Measurements from ENCODE around the gene RELL2. TPM values are rescaled to one million over a fixed set of nuclear protein-coding genes. Genes with fewer than 3 reads are reported as not detected.

RELL2 gene
- total and polyA plus RNA-seq, 11 donors = 0.25 to 2.7 (median 0.72) TPM

DNA sequence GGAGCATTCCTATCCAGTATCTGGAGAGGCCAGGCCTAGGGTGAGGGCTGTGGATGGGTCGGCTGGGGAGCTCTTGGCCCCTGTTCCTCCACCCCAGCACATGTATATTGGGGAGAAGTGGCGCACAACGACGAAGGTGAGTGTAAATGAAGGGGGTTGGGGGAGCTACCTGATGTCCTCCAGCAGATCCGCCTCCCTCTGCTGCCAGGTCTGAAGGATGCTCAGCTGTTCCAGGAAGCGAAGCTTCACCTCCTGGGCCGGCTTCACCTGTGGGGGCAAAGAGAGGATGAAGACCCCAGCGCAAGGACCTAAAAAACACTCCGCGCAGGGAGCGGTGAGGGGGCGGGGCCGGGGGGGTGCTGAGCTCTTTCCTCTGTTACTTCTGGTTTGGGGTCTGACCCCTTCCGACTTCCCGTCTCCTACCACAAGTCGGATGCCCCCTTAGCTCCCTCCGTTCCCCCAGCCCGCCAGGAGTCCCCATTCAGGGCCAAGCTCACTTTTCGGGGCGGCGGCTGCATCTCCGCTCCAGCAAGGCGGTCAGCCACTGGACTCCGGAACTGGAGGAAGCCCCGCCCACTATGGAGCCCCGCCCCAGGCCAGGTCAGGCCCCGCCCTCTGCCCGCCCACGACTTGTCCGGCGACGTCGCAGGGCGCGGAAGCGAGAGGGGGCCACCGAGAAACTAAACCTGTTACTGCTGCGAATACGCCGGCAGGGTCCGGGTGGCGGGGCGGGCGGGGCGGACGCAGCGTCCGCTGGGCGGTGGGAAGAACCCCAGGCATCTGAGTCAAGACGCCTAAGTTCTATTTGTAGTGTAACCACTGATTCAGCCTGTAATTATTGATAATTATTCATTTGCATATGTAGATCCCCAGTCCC lies 14.3 kb downstream of the RELL2 start, which contains the start of gene FCHSD1:
Gene FCHSD1, minus strand, starts transcription at position 568 of the 877 bp plus-strand sequence. Its CDS starts 50 bp downstream, at position 518.
- peak; percentile 83 to 96 (median 92) for ATAC-seq
- Histone ChIP-seq H3K4me3 (peak within 1 kb of the TSS; percentile 38 to 74 (median 61)), H3K27ac (peak within 1 kb of the TSS in 7 of 12 donors; percentile 6 to 58 (median 43)), H3K9me3 (no peaks in the 10 kb centered on the region), H3K36me3 (peaks cover 0 to 44% (median 20%) of the 10 kb centered on the region in 9 donors), H3K27me3 (no peaks in the 10 kb centered on the region), H3K4me1 (peaks cover 0 to 18% (median 11%) of the 10 kb centered on the region in 12 donors)
- peak in 1 of 2 donors; percentile 26 for TF ChIP-seq POLR2A (IDR thresholded peaks at IDR 0.05)
- TF ChIP-seq, protein P1, sequence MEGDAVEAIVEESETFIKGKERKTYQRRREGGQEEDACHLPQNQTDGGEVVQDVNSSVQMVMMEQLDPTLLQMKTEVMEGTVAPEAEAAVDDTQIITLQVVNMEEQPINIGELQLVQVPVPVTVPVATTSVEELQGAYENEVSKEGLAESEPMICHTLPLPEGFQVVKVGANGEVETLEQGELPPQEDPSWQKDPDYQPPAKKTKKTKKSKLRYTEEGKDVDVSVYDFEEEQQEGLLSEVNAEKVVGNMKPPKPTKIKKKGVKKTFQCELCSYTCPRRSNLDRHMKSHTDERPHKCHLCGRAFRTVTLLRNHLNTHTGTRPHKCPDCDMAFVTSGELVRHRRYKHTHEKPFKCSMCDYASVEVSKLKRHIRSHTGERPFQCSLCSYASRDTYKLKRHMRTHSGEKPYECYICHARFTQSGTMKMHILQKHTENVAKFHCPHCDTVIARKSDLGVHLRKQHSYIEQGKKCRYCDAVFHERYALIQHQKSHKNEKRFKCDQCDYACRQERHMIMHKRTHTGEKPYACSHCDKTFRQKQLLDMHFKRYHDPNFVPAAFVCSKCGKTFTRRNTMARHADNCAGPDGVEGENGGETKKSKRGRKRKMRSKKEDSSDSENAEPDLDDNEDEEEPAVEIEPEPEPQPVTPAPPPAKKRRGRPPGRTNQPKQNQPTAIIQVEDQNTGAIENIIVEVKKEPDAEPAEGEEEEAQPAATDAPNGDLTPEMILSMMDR (IDR thresholded peaks at IDR 0.05) = peak in 4 of 12 donors; percentile 16 to 41 (median 36)
- 6 to 16% (median 9%) methylated on average over 15 to 50 of the region's 50 CpGs for WGBS, 4 donors
- DNase-seq = peak; percentile 88 to 94 (median 89)
- intact Hi-C loops (cut with DNase I) = no loop called here

- peak in 1 of 4 donors; percentile 4 for ATAC-seq
These were observed 14.9 kb downstream of the RELL2 start for GRCh38 chr5:141651728-141652105.

GRCh38 chr5:141654298-141654697 lies 17.5 kb downstream of the RELL2 start:
- WGBS, 4 donors = 74 to 86% (median 77%) methylated on average over 2 of the region's 2 CpGs
- peaks cover 0 to 55% (median 42%) of the 10 kb centered on the region in 9 donors for H3K36me3 ChIP-seq
- H3K9me3 ChIP-seq = no peaks in the 10 kb centered on the region
- no peak overlapping the region for H3K27ac ChIP-seq
- no peak overlapping the region for H3K4me3 ChIP-seq
- no peak for ATAC-seq
- TF ChIP-seq POLR2A (IDR thresholded peaks at IDR 0.05) = no peak
- TF ChIP-seq, protein P1 (IDR thresholded peaks at IDR 0.05) = no peak
- DNase-seq = no peak
- H3K4me1 ChIP-seq = peaks cover 0 to 18% (median 11%) of the 10 kb centered on the region in 12 donors
- intact Hi-C loops (cut with DNase I) = no loop called here
- no peaks in the 10 kb centered on the region for H3K27me3 ChIP-seq

More at GRCh38 chr5:141651728-141652105, 14.9 kb downstream of the RELL2 start:
- 49 to 53% (median 51%) methylated on average over 9 of the region's 9 CpGs for WGBS, 4 donors
- TF ChIP-seq POLR2A (IDR thresholded peaks at IDR 0.05) = no peak
- TF ChIP-seq, protein P1 (IDR thresholded peaks at IDR 0.05) = no peak
- H3K4me1 ChIP-seq = peaks cover 0 to 18% (median 11%) of the 10 kb centered on the region in 12 donors
- H3K27ac ChIP-seq = peak overlapping the region in 7 of 12 donors; percentile 6 to 58 (median 43)
- H3K9me3 ChIP-seq = no peaks in the 10 kb centered on the region
- peak overlapping the region; percentile 38 to 74 (median 61) for H3K4me3 ChIP-seq
- intact Hi-C loops (cut with DNase I) = no loop called here
- H3K27me3 ChIP-seq = no peaks in the 10 kb centered on the region
- H3K36me3 ChIP-seq = peaks cover 0 to 44% (median 24%) of the 10 kb centered on the region in 9 donors
- no peak for DNase-seq

DNA sequence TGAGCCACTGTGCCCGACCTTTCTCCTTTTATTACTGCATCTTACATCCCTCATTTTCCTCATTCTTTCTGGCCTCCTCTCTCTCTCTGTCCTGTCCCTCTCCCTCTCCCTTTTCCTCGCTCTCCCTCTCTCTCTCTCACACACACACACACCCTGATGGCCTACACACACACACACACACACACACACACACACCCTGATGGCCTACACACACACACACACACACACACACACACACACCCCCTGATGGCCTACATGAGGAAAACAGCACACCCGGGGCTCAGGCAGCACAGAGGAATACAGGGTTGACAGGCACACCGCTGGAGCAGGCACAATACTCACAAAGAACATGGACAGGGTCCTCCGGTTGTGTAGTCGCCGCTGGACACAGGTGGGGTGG lies 18.2 kb downstream of the RELL2 start:
- intact Hi-C loops (cut with DNase I) = no loop called here
- H3K36me3 ChIP-seq = peaks cover 0 to 62% (median 50%) of the 10 kb centered on the region in 9 donors

More for the DNA sequence above, 18.2 kb downstream of the RELL2 start:
- ATAC-seq = no peak
- Histone ChIP-seq H3K4me3 (no peak overlapping the region), H3K4me1 (peaks cover 0 to 16% (median 11%) of the 10 kb centered on the region in 12 donors), H3K27ac (no peak overlapping the region), H3K9me3 (no peaks in the 10 kb centered on the region), H3K27me3 (no peaks in the 10 kb centered on the region)
- no peak for DNase-seq
- WGBS, 4 donors = 88 to 96% (median 89%) methylated on average over 7 of the region's 7 CpGs
- TF ChIP-seq, protein P1 (IDR thresholded peaks at IDR 0.05) = no peak
- no peak for TF ChIP-seq POLR2A (IDR thresholded peaks at IDR 0.05)
